CD14-positive monocyte (primary cell): Measurements from ENCODE around the gene MTFMT. TPM values are rescaled to one million over a fixed set of nuclear protein-coding genes. Genes with fewer than 3 reads are reported as not detected.

ENCODE experiments used
- DNase-seq, 3 donors: peaks; one replicate each; pipeline ENCODE4 v3.0.0-alpha.2; 2011 to 2022
- H2AFZ ChIP-seq: 2 replicates; pipeline ENCODE4 v1.6.0; 2012; ENCODE audit warnings: mild to moderate bottlenecking, low read depth, low read length, inconsistent platforms; ENCODE audit not compliant: insufficient read depth, poor library complexity, severe bottlenecking
- H3K27ac ChIP-seq, 2 donors: 1 replicate in 1 of 2; 2 replicates in 1 of 2; pipeline ENCODE4 v1.5.1; 2012 to 2013; ENCODE audit warnings: low read length in 2 of 2, control low read depth in 1 of 2, inconsistent platforms in 1 of 2, low read depth in 1 of 2, mild to moderate bottlenecking in 1 of 2
- H3K27me3 ChIP-seq, 2 donors: one replicate each; pipeline versions ENCODE4 v1.6.0 to v1.6.1; 2011 to 2013; ENCODE audit warnings: low read length in 2 of 2; ENCODE audit not compliant: control insufficient read depth in 2 of 2, insufficient read depth in 2 of 2
- H3K36me3 ChIP-seq, 2 donors: replicated peaks in 1 of 2; 1 replicate in 1 of 2; 2 replicates in 1 of 2; pipeline versions ENCODE4 v1.5.1 to v1.6.1; 2012 to 2013; ENCODE audit warnings: low read length in 2 of 2, control low read depth in 1 of 2, inconsistent platforms in 1 of 2, mild to moderate bottlenecking in 1 of 2; ENCODE audit not compliant: insufficient read depth in 2 of 2, control insufficient read depth in 1 of 2
- H3K4me1 ChIP-seq, 2 donors: 1 replicate in 1 of 2; 2 replicates in 1 of 2; pipeline versions ENCODE4 v1.5.1 to v1.6.1; 2012 to 2013; ENCODE audit warnings: low read length in 2 of 2, control low read depth in 1 of 2, inconsistent platforms in 1 of 2, mild to moderate bottlenecking in 1 of 2, moderate library complexity in 1 of 2; ENCODE audit not compliant: insufficient read depth in 2 of 2, control insufficient read depth in 1 of 2
- H3K4me2 ChIP-seq: replicated peaks from 2 replicates; pipeline ENCODE3; 2012; ENCODE audit warnings: low read length, moderate library complexity, mild to moderate bottlenecking; ENCODE audit not compliant: poor library complexity, severe bottlenecking; ENCODE audit errors: extremely low read depth
- H3K4me3 ChIP-seq, 3 experiments: fragments of 200-600 bp in 1 of 3; sonication (generic) in 1 of 3; replicated peaks in 1 of 3; 1 replicate in 2 of 3; 2 replicates in 1 of 3; pipeline ENCODE4 v1.5.1; 2011 to 2013; ENCODE audit warnings: low read length in 3 of 3, mild to moderate bottlenecking in 3 of 3, control low read depth in 2 of 3, low read depth in 2 of 3, inconsistent platforms in 1 of 3, moderate library complexity in 1 of 3
- H3K79me2 ChIP-seq: 2 replicates; pipeline ENCODE4 v1.6.0; 2012; ENCODE audit warnings: mild to moderate bottlenecking, control low read depth, inconsistent platforms, low read length, moderate library complexity; ENCODE audit not compliant: insufficient read depth
- H3K9ac ChIP-seq: 2 replicates; pipeline ENCODE4 v1.6.0; 2017; ENCODE audit warnings: low read length, mild to moderate bottlenecking; ENCODE audit not compliant: insufficient read depth, poor library complexity, severe bottlenecking
- H3K9me3 ChIP-seq, 2 donors: replicated peaks in 1 of 2; 1 replicate in 1 of 2; 2 replicates in 1 of 2; pipeline versions ENCODE4 v1.5.1 to v1.6.1; 2012 to 2013; ENCODE audit warnings: low read length in 2 of 2, control low read depth in 1 of 2; ENCODE audit not compliant: control insufficient read depth in 1 of 2, insufficient read depth in 1 of 2
- H4K20me1 ChIP-seq: 2 replicates; pipeline ENCODE4 v1.6.0; 2012; ENCODE audit warnings: mild to moderate bottlenecking, low read length, control low read depth, moderate library complexity; ENCODE audit not compliant: insufficient read depth
- H3K27ac Mint-ChIP-seq, 7 donors: one replicate each; pipeline ENCODE4 v1.8.0; 2020; ENCODE audit warnings: mild to moderate bottlenecking in 7 of 7, mixed read lengths in 7 of 7, moderate library complexity in 6 of 7, inconsistent platforms in 2 of 7
- H3K27me3 Mint-ChIP-seq, 3 donors: one replicate each; pipeline ENCODE4 v1.8.0; 2021 to 2022; ENCODE audit warnings: low read depth in 3 of 3, mild to moderate bottlenecking in 3 of 3, mixed read lengths in 3 of 3, moderate library complexity in 3 of 3, inconsistent platforms in 1 of 3
- H3K36me3 Mint-ChIP-seq, 2 donors: one replicate each; pipeline ENCODE4 v1.8.0; 2020; ENCODE audit warnings: mixed read lengths in 2 of 2, inconsistent platforms in 1 of 2, mild to moderate bottlenecking in 1 of 2
- H3K4me1 Mint-ChIP-seq: one replicate; pipeline ENCODE4 v1.8.0; 2020; ENCODE audit warnings: mild to moderate bottlenecking, mixed read lengths
- H3K4me3 Mint-ChIP-seq, 2 donors: one replicate each; pipeline ENCODE4 v1.8.0; 2020; ENCODE audit warnings: mild to moderate bottlenecking in 2 of 2, mixed read lengths in 2 of 2, moderate library complexity in 1 of 2
- H3K9me3 Mint-ChIP-seq, 7 donors: one replicate each; pipeline ENCODE4 v1.8.0; 2020 to 2022; ENCODE audit warnings: mixed read lengths in 7 of 7, mild to moderate bottlenecking in 6 of 7, moderate library complexity in 6 of 7, inconsistent platforms in 2 of 7
- CTCF ChIP-seq: fragments of 200-600 bp; IDR thresholded peaks from one replicate; pipeline ENCODE4 v1.8.0; 2022; ENCODE audit warnings: antibody characterized with exemption, mild to moderate bottlenecking
- WGBS: methylation state at CpG from one replicate; pipeline ENCODE4 v1.1.5; 2013; ENCODE audit warnings: missing lambda C conversion rate; ENCODE audit not compliant: insufficient coverage; 5-methylcytosine and 5-hydroxymethylcytosine counted together
- intact Hi-C, 2 donors: fragments of 100-400 bp; cut with micrococcal nuclease; formaldehyde crosslinking; loops; one replicate each; pipeline versions ENCODE4 v1.15.0 to v1.15.1; 2023
- polyA plus RNA-seq, 3 donors: library from polyadenylated mRNA; depleted of rRNA in 1 of 3; unstranded in 2 of 3; stranded (reverse) in 1 of 3; fragments of 300-500 nt in 2 of 3; fragments of >200 nt in 1 of 3; fragmentation: Illumina TruSeq in 2 of 3; gene quantifications; 1 replicate in 2 of 3; 2 replicates in 1 of 3; pipeline ENCODE4 v1.2.3, GENCODE V29; 2012 to 2021

MTFMT gene
- polyA plus RNA-seq, 3 donors = 5.1 to 10.8 (median 9.0) TPM

GRCh38 chr15:65055201-65055870 lies 25.9 kb upstream of the MTFMT start:
- Histone ChIP-seq H3K9ac (no peak overlapping the region), H3K79me2 (no peaks in the 10 kb centered on the region), H3K4me1 (peaks cover 0 to 1% of the 10 kb centered on the region in 2 donors), H3K9me3 (no peaks in the 10 kb centered on the region), H3K4me2 (no peak overlapping the region), H2AFZ (no peak overlapping the region), H3K27ac (no peak overlapping the region), H4K20me1 (no peaks in the 10 kb centered on the region), H3K36me3 (no peaks in the 10 kb centered on the region), H3K27me3 (no peaks in the 10 kb centered on the region), H3K4me3 (no peak overlapping the region)
- WGBS = 27% methylated on average over 3 of the region's 6 CpGs
- Mint-ChIP-seq H3K27me3 (peaks cover 6 to 16% (median 7%) of the 10 kb centered on the region in 3 donors), H3K4me3 (no peak overlapping the region), H3K36me3 (no peaks in the 10 kb centered on the region), H3K27ac (no peak overlapping the region), H3K4me1 (peaks cover 2% of the 10 kb centered on the region), H3K9me3 (peaks cover 0 to 1% (median 0%) of the 10 kb centered on the region in 7 donors)
- DNase-seq = no peak
- no peak for TF ChIP-seq CTCF
- intact Hi-C loops = loop anchor here in 1 of 2 donors (10.0 kb wide), 1 partner anchor 239 kb away; the partner anchor contains the start of gene RNU5A-1

GRCh38 chr15:65054333-65055200 lies 25.1 kb upstream of the MTFMT start:
- no peaks in the 10 kb centered on the region for H3K27me3 ChIP-seq
- H3K4me1 ChIP-seq = peaks cover 4 to 9% of the 10 kb centered on the region in 2 donors
- TF ChIP-seq CTCF = peak; percentile 79
- peak; percentile 27 to 48 (median 39) for DNase-seq
- H3K27ac Mint-ChIP-seq = peak overlapping the region in 1 of 7 donors; percentile 13
- H3K36me3 ChIP-seq = no peaks in the 10 kb centered on the region
- peaks cover 10% of the 10 kb centered on the region for H3K4me1 Mint-ChIP-seq
- H4K20me1 ChIP-seq = no peaks in the 10 kb centered on the region
- intact Hi-C loops = loop anchor here in 1 of 2 donors (10.0 kb wide), 1 partner anchor 240 kb away; the partner anchor contains the start of gene RNU5A-1
- H3K36me3 Mint-ChIP-seq = no peaks in the 10 kb centered on the region
- H3K4me2 ChIP-seq = no peak overlapping the region
- no peaks in the 10 kb centered on the region for H3K9me3 ChIP-seq
- H2AFZ ChIP-seq = peak overlapping the region; percentile 2
- H3K9me3 Mint-ChIP-seq = peaks cover 0 to 3% (median 0%) of the 10 kb centered on the region in 7 donors
- H3K4me3 Mint-ChIP-seq = no peak overlapping the region
- no peak overlapping the region for H3K27ac ChIP-seq
- H3K9ac ChIP-seq = no peak overlapping the region
- H3K4me3 ChIP-seq = no peak overlapping the region
- H3K79me2 ChIP-seq = no peaks in the 10 kb centered on the region
- H3K27me3 Mint-ChIP-seq = peaks cover 7 to 24% (median 9%) of the 10 kb centered on the region in 3 donors
- WGBS = 79% methylated on average over 26 of the region's 26 CpGs
